Epithelial cell of prostate (primary cell): ENCODE results near the gene LHX2.

Experiments
- DNase-seq: peaks from one replicate; pipeline ENCODE4 v3.0.0-alpha.2; 2011; ENCODE audit warnings: low read depth, low spot score
- H3K27ac ChIP-seq: fragments of 450-650 bp; 2 replicates; pipeline ENCODE4 v1.5.1; 2017; ENCODE audit warnings: mild to moderate bottlenecking

Gene LHX2

GRCh38 chr9:124012368-124013301, 1.1 kb downstream of the LHX2 start:
- no peak for DNase-seq
- H3K27ac ChIP-seq, result no peak overlapping the region

- DNase-seq, result no peak
These were observed 2.0 kb downstream of the LHX2 start for GRCh38 chr9:124013309-124014210.

GRCh38 chr9:124014211-124014955, 2.8 kb downstream of the LHX2 start:
- no peak for DNase-seq
- no peak overlapping the region for H3K27ac ChIP-seq

More at GRCh38 chr9:124013309-124014210, 2.0 kb downstream of the LHX2 start:
- no peak overlapping the region for H3K27ac ChIP-seq

- DNase-seq, result no peak
- no peak overlapping the region for H3K27ac ChIP-seq
These were observed 3.5 kb downstream of the LHX2 start for GRCh38 chr9:124014956-124015660.

- no peak overlapping the region for H3K27ac ChIP-seq
- DNase-seq, result no peak
These were observed 4.1 kb downstream of the LHX2 start for GRCh38 chr9:124015661-124016131.

GRCh38 chr9:124016175-124017050, 4.8 kb downstream of the LHX2 start:
- DNase-seq, result no peak
- H3K27ac ChIP-seq, result no peak overlapping the region

DNA sequence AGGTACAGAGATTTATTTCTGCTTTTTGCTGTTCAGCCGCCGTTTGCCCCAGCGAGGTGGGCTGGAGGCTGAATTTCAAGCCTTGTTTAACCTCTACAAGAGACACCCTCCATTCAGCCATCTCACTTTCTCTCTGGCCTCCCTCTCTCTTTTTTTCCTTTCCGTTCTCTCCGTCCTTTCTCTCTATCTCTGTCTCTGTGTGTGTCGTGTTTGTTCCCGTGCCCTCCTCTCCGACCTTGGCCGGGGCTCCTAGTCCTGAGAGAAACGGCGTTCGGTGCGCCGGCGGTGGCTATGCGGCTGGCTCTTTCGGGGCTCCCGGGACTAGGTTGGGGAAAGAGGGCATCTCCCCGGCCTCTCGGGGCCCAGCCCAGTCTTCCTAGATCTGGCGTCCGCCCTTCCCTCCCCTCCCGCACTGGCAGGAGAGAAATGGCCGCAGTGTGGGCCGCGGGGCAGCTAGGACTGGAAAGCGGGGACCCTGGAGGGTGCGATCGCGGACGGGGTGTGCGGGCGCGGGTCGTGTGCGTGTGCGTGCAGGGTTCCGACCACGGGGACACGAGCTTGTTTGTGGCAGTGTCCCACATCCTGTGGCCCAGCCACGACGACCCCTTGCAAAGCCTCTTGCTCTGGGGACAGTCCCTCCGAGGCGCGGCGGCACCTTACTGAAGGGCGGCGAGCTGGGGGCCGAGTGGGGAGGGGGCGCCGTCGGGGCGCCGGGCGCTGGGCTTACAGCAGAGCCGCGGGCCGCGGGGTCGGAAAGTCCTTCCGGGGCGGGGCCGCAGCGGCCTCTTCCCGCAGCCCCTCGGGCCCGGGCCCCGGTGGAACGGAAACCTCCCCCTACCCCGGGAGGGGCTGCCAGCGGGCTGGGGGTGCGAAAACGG, 5.7 kb downstream of the LHX2 start:
- DNase-seq, result no peak
- no peak overlapping the region for H3K27ac ChIP-seq

DNA sequence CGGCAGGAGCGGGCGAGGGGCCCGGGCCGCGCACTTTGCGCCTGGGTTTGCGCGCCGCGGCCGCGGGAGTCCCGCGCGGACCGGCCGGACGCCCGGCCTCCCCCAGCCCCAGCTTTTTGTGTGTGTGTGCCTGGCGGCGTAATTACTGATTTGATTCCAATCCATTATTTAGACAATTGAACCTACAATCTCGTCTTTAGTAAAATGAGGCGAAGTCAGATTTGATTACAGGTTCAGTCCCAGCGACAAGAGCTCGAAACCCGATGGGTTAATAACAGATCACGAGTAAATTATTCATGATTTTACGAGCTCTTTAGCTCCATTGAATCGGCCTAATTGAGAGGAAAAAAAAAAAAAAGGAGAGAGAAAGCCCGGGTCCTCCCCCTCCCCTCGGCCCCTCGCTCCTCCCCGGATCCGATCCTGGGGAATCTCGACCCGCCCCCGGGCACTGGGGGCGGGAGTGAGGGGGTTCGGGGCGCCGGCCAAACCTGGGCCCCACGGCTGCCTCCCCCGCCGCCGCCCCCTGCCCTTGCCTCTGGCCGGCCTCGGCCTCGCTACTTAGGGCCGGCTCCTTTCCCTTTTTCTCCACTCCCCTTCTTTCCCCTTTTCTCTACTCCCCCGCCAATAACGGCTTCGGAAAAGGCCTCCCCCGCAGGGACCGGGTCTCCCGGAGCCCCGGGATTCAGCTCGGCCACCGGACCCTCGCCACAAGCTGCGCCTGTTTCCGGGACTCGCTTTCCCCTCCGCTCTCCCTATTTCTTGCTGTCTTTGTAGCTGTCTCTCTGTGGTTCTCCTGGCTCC, 6.6 kb downstream of the LHX2 start:
- DNase-seq, result no peak
- no peak overlapping the region for H3K27ac ChIP-seq

DNA sequence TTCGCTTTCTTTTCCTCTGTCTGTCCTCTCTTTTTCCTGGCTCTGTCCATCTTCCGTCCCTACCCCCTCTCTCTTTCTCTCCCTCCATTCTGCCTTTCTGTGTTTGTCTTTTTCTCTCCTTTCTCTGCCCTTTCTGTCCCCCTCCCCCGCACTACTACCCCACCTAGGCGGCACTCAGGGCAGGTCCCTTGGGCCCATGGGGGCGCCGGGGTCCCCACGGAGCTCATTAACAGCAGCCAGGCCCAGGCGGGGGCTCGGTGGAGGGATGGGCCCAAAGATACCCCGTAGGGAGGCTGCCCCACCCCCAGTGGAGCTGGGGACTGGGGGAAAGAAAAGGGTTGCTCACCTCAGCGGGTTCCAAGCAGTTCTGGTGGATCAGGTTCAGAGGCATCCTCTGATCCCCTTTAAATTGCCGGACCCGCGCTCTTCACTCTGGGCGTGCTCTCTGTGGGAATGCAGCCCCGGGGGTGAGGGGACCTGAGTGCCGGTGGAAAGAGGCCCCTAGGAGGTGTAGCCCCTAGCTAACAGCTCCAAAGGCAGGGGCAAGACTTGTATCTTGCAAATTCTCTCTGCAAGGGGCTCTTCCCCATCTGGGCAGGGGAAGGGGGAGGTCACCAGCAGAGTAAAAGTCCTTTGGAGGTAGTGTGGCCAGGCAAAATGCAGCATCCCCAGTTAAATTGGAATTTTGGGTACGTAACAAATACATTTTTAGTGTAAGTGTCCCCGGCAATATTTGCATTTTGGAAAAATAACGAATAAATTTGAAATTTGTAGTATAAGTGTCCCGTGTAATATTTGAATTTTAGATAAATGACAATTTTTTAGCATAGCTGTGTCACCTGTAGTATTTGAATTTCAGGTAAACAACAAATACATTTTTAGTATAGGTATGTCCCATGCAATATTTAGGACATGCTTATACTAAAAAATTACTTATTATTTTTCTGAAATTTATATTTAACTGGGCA, 7.4 kb downstream of the LHX2 start:
- DNase-seq, result no peak
- H3K27ac ChIP-seq, result no peak overlapping the region

DNA sequence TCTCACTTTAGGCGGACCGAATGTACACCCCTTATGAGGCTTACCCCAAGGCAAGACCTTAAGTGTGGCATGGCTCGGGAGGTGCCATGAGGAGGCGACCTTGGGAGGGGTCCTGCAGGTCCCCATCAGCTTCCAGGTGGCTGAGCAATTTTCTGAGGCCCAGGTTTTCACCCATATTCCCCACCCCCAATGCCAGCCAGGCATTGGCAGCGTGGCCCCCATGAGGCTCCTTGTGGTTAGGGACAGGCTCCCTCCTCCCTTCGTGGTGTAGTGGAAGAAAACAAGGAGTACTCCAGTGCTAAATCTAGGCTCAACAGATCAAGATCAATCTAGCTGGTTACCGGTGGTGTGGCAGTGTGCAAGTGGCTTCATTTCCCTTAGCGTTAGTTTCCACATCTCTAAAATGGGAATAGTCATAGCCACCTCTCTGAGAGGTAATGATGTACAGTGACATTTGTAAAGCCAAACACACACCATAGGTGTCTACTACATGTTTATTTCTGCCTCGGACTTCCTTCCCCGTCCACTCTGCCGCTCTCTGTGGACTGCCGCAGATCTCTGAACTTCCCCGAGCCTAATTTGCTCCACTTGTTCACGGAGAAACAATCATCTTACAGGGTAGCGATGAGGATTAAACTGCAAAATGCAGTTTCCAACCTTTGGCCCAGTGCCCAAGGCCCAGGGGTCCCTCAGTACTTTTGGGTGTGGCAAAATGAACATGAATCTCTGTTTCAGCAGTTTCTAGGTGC, 8.4 kb downstream of the LHX2 start:
- DNase-seq, result no peak
- H3K27ac ChIP-seq, result no peak overlapping the region

DNA sequence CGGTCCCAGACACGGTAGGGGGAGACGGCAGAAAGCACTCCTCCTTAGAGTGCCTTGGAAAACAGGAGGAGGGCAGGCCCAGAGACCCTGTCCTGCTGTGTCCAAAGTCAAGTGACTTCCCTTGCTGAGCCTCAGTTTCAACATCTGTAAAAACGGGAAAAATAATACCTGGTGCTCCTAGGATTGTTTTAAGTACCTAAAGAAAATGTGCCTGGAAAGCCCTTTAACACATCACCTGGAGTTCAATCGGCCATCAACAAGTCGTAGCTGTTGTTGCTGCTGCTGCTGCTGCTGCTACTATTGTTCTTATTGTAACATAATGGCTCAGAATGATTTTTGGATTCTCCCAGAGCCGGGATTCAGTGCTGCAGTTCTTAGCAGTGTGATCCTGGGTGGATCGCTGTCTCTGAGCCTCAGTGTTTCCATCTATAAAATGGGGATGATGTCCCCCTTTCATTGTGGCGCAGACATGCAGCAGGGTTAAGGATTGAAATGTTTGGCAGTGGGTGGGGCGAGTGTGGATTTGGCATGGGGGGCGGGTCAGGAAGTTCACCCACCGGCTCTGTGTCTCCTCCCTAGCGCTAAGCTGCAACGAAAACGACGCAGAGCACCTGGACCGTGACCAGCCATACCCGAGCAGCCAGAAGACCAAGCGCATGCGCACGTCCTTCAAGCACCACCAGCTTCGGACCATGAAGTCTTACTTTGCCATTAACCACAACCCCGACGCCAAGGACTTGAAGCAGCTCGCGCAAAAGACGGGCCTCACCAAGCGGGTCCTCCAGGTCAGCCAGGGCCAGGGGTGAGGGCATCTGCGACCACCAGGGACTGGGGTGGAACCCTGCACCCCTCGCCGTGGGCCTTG, 9.2 kb downstream of the LHX2 start:
- DNase-seq, result no peak
- H3K27ac ChIP-seq, result no peak overlapping the region

GRCh38 chr9:124021385-124021769, 9.8 kb downstream of the LHX2 start:
- H3K27ac ChIP-seq, result no peak overlapping the region
- DNase-seq, result no peak

GRCh38 chr9:124022201-124023121, 10.9 kb downstream of the LHX2 start:
- DNase-seq, result peak; percentile 33
- no peak overlapping the region for H3K27ac ChIP-seq
